BE2C (cell line): Measurements from ENCODE around the gene CD109.
"Not testable (repeated sequence)": the region's sequence is repeated elsewhere in the genome, so short reads cannot be mapped to it uniquely, and the experiment has no call there.

ENCODE experiments used
- DNase-seq: peaks from one replicate; pipeline ENCODE4 v3.0.0-alpha.2; 2020
- H3K27me3 ChIP-seq: fragments of 250-450 bp; sonication (Bioruptor Pico); 2 replicates; pipeline ENCODE4 v1.5.1; 2020; ENCODE audit warnings: mild to moderate bottlenecking
- H3K36me3 ChIP-seq: fragments of 250-450 bp; sonication (Bioruptor Pico); 2 replicates; pipeline ENCODE4 v1.5.1; 2020; ENCODE audit warnings: mild to moderate bottlenecking
- H3K4me1 ChIP-seq: fragments of 250-450 bp; sonication (Bioruptor Pico); 2 replicates; pipeline ENCODE4 v1.5.1; 2020
- H3K4me3 ChIP-seq: 2 replicates; pipeline ENCODE4 v1.5.1; 2011; ENCODE audit warnings: low read depth, low read length
- H3K9me3 ChIP-seq: fragments of 250-450 bp; sonication (Bioruptor Pico); 2 replicates; pipeline ENCODE4 v1.5.1; 2020
- TF ChIP-seq, protein P1 (sequence below): IDR thresholded peaks from 2 replicates; pipeline ENCODE4 v1.5.1; 2012; ENCODE audit warnings: mild to moderate bottlenecking, low read depth, low read length

CD109 gene

DNA sequence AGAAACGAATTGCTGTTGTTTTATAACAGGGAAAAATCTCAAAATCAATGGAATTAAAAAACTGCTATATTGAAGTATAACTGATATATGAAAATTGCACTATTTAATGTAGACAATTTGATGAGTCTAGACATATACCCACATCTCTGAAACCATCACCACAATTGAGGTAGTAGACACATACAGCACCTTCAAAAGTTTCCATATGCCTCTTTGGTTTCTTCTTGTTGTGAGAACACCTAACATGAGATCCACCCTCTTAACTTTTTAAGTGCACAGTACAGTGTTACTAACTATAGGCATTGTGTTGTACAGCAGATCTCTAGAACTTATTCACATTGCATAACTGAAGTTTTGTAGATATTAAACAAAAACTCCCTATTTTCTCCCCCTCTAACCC lies 28.2 kb upstream of the CD109 start:
- peaks cover 8% of the 10 kb centered on the region; the same call in 1 of the 2 replicates for H3K27me3 ChIP-seq
- no peak for DNase-seq
- H3K4me3 ChIP-seq = no peak overlapping the region
- H3K4me1 ChIP-seq = no peaks in the 10 kb centered on the region
- no peaks in the 10 kb centered on the region for H3K36me3 ChIP-seq
- no peaks in the 10 kb centered on the region for H3K9me3 ChIP-seq
- TF ChIP-seq, protein P1, sequence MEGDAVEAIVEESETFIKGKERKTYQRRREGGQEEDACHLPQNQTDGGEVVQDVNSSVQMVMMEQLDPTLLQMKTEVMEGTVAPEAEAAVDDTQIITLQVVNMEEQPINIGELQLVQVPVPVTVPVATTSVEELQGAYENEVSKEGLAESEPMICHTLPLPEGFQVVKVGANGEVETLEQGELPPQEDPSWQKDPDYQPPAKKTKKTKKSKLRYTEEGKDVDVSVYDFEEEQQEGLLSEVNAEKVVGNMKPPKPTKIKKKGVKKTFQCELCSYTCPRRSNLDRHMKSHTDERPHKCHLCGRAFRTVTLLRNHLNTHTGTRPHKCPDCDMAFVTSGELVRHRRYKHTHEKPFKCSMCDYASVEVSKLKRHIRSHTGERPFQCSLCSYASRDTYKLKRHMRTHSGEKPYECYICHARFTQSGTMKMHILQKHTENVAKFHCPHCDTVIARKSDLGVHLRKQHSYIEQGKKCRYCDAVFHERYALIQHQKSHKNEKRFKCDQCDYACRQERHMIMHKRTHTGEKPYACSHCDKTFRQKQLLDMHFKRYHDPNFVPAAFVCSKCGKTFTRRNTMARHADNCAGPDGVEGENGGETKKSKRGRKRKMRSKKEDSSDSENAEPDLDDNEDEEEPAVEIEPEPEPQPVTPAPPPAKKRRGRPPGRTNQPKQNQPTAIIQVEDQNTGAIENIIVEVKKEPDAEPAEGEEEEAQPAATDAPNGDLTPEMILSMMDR = no peak

DNA sequence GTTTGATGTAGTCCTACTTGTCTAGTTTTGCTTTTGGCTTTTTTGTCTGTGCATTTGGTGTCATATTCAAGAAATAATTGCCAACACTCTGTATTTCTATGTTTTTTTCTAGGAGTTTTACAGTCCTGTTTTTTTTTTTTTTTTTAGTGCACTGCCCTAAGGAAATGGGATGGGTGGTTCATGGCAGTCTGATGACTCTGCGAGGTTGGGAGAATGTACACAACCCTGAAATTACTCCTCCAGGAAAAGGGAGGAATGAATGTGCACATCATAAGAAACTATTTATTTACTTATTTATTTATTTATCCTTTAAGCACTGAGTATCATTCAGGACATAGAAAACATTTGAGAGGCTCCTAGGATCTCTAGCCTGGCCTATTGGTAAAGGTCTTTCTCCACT lies 27.0 kb upstream of the CD109 start:
- H3K36me3 ChIP-seq = no peaks in the 10 kb centered on the region
- H3K27me3 ChIP-seq = peaks cover 8% of the 10 kb centered on the region; the same call in 1 of the 2 replicates
- H3K4me1 ChIP-seq = no peaks in the 10 kb centered on the region
- H3K9me3 ChIP-seq = no peaks in the 10 kb centered on the region
- H3K4me3 ChIP-seq = no peak overlapping the region
- no peak for DNase-seq
- TF ChIP-seq, protein P1 = no peak

DNA sequence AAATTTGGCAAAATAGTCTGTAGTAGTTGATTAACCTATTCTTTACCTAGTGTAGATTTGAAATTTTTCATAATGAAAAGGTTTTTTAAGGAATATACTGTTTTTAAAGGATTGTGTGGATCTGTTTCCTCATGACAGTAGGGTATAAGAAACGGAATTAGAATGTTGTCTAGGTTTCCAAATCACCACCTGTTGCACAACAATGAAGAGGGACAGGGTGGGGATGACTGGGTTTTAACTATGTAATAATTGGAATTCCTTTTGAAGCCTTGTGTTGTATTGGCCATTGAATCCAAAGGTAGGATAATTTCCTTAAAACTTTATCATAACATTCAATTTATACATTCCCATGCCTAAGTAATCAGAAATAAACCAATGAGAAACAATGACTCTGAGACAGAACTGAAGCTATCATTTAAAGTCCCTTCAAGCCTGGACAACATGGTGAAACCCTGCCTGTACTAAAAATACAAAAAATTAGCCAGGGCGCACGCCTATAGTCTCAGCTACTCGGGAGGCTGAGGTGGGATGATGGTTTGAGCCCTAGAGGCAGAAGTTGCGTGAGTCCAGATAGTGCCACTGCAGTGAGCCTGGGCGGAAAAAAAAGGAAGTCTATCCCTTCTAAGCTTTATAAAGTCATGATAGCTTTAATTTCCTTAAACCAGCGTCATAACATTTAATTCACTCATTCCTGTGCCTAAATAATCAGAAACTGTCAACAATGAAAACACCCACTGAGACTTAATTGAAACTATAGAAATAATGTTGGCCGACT lies 23.9 kb upstream of the CD109 start:
- TF ChIP-seq, protein P1 = no peak
- Histone ChIP-seq H3K9me3 (no peaks in the 10 kb centered on the region), H3K4me3 (no peak overlapping the region), H3K36me3 (no peaks in the 10 kb centered on the region), H3K4me1 (no peaks in the 10 kb centered on the region), H3K27me3 (peaks cover 5% of the 10 kb centered on the region)
- no peak for DNase-seq

DNA sequence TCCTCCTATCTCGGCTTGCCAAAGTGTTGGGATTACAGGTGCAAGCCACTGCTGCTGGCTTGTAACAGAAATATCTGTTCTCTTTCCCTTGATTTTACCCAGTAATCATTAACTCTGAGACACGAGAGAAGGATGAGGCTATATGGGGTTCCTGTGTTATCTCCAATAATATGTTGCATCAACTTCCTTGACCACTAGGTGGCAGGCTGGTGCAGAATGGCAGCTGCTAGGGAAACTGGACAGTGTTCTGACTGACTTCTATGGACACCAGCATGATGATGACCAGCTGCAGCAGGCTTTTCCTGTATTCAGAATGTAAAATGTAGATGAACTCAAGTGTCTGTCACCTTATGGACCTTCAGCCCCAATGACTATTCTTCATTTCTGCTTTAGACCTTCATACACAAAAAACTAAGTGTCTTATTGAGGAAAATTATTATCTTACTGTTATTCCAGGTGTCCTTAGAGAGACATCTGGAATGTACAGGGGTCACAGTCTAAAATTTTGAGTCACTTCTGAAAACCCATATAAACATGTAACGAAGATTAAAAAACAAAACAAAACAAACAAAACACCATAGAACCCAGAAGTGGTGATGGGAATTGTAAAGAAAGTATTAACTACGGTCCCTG lies 20.4 kb upstream of the CD109 start:
- Histone ChIP-seq H3K27me3 (no peaks in the 10 kb centered on the region; the same call in 1 of the 2 replicates), H3K4me3 (no peak overlapping the region), H3K36me3 (no peaks in the 10 kb centered on the region), H3K4me1 (no peaks in the 10 kb centered on the region), H3K9me3 (no peaks in the 10 kb centered on the region)
- TF ChIP-seq, protein P1 = peak; percentile 96
- peak; percentile 71 for DNase-seq

DNA sequence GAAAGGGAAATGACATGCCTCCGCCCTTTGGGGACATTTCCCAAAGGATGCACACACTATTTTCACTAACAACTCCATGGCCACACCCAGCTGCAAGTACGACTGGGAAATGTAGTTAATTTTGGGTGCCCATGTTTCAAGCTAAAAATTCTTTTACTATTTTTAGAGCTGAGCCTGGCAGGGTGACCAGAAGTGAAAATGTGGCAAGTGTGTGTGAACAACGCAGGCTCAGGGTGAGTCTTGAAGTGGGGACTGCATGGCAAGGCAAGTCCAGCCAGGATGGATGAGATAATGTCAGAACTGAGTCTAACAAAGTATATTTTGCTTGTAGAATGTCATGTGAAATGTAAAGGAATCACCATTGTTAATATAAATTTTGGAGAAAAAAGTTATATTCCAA lies 17.0 kb upstream of the CD109 start:
- TF ChIP-seq, protein P1 = no peak
- Histone ChIP-seq H3K4me1 (no peaks in the 10 kb centered on the region), H3K4me3 (no peak overlapping the region), H3K36me3 (no peaks in the 10 kb centered on the region), H3K9me3 (no peaks in the 10 kb centered on the region), H3K27me3 (no peaks in the 10 kb centered on the region; the same call in 1 of the 2 replicates)
- DNase-seq = no peak

DNA sequence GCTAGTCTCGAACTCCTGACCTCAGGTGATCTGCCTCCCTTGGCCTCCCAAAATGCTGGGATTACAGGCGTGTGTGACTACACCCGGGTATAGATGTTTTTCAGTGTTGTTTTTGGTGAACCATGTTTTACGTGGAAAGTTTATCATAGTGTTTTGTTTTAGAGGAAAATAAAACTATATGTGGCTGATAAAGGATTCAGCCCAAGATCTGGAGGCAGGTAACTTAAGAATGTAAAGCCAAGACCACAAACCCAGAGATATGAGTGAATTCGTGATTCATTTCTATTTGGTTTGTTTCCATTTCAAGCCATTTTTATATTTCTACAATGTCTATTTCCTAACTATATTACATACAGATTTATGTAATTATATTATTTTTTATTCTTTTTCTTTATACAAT lies 16.2 kb upstream of the CD109 start:
- not testable (repeated sequence) for H3K9me3 ChIP-seq, DNase-seq, H3K4me3 ChIP-seq, H3K36me3 ChIP-seq, H3K4me1 ChIP-seq, H3K27me3 ChIP-seq
